ENCODE results near the gene URB1. TPM values are rescaled to one million over a fixed set of nuclear protein-coding genes. Genes with fewer than 3 reads are reported as not detected.

The URB1 gene
- total RNA-seq, 1 experiment from 2014 or later = 17.1 TPM

- H3K27me3 Mint-ChIP-seq (ENCODE audit: insufficient read depth, unreplicated experiment) = no peaks in the 10 kb centered on the region
- no peaks in the 10 kb centered on the region for H3K9me3 Mint-ChIP-seq (ENCODE audit: unreplicated experiment)
- DNase-seq = no peak
- no TSS peak for BruUV-seq (replicated peaks)
- no peak for TF ChIP-seq CTCF (IDR thresholded peaks at IDR 0.05; ENCODE audit: insufficient read depth in 1 of 2, low read depth in 1 of 2, low read length in 1 of 2, severe bottlenecking in 1 of 2, unreplicated experiment in 1 of 2)
- peaks cover 85% of the 10 kb centered on the region for H3K36me3 Mint-ChIP-seq (ENCODE audit: insufficient read depth, unreplicated experiment)
- H3K4me3 Mint-ChIP-seq (ENCODE audit: unreplicated experiment) = no peak overlapping the region
- ChIA-PET POLR2A (no interaction called here), CTCF (interaction anchor here (0.6 kb wide), 1 partner anchor 60 kb away, joined by 6 read pairs; no protein-coding TSS in a partner anchor)
- Histone ChIP-seq H3K4me3 (ENCODE audit: low read depth, low read length) (no peak overlapping the region), H3K36me3 (ENCODE audit: control insufficient read depth, insufficient read depth, low read length) (no peaks in the 10 kb centered on the region; the same call in 1 of the 2 replicates), H3K27me3 (replicated peaks; ENCODE audit: control insufficient read depth, insufficient read depth, low read length) (no peaks in the 10 kb centered on the region), H3K9me3 (no peaks in the 10 kb centered on the region), H3K4me1 (no peaks in the 10 kb centered on the region)
- no peak overlapping the region for H3K27ac Mint-ChIP-seq (ENCODE audit: unreplicated experiment)
- intact Hi-C loops (cut with micrococcal nuclease; ENCODE audit: unreplicated experiment) = no loop called here
- no peaks in the 10 kb centered on the region for H3K4me1 Mint-ChIP-seq (ENCODE audit: low read depth, unreplicated experiment)
These were observed 51.7 kb downstream of the URB1 start for GRCh38 chr21:32340863-32341848.

- ChIA-PET POLR2A (no interaction called here), CTCF (no interaction called here)
- no peak for DNase-seq
- Histone ChIP-seq H3K4me1 (no peaks in the 10 kb centered on the region), H3K27me3 (replicated peaks; ENCODE audit: control insufficient read depth, insufficient read depth, low read length) (no peaks in the 10 kb centered on the region), H3K9me3 (no peaks in the 10 kb centered on the region), H3K4me3 (ENCODE audit: low read depth, low read length) (no peak overlapping the region), H3K36me3 (ENCODE audit: control insufficient read depth, insufficient read depth, low read length) (peaks cover 1% of the 10 kb centered on the region; the same call in 1 of the 2 replicates)
- TF ChIP-seq CTCF (IDR thresholded peaks at IDR 0.05; ENCODE audit: insufficient read depth in 1 of 2, low read depth in 1 of 2, low read length in 1 of 2, severe bottlenecking in 1 of 2, unreplicated experiment in 1 of 2) = no peak
- Mint-ChIP-seq H3K36me3 (ENCODE audit: insufficient read depth, unreplicated experiment) (peaks cover 76% of the 10 kb centered on the region), H3K27me3 (ENCODE audit: insufficient read depth, unreplicated experiment) (no peaks in the 10 kb centered on the region), H3K9me3 (ENCODE audit: unreplicated experiment) (no peaks in the 10 kb centered on the region), H3K4me3 (ENCODE audit: unreplicated experiment) (no peak overlapping the region), H3K4me1 (ENCODE audit: low read depth, unreplicated experiment) (no peaks in the 10 kb centered on the region), H3K27ac (ENCODE audit: unreplicated experiment) (no peak overlapping the region)
- no TSS peak for BruUV-seq (replicated peaks)
- intact Hi-C loops (cut with micrococcal nuclease; ENCODE audit: unreplicated experiment) = no loop called here
These were observed 54.4 kb downstream of the URB1 start for GRCh38 chr21:32338209-32338921.

GRCh38 chr21:32337206-32337605 is 55.6 kb downstream of the URB1 start:
- intact Hi-C loops (cut with micrococcal nuclease; ENCODE audit: unreplicated experiment) = no loop called here
- BruUV-seq (replicated peaks) = no TSS peak
- Mint-ChIP-seq H3K27me3 (ENCODE audit: insufficient read depth, unreplicated experiment) (no peaks in the 10 kb centered on the region), H3K4me1 (ENCODE audit: low read depth, unreplicated experiment) (no peaks in the 10 kb centered on the region), H3K36me3 (ENCODE audit: insufficient read depth, unreplicated experiment) (peaks cover 75% of the 10 kb centered on the region), H3K9me3 (ENCODE audit: unreplicated experiment) (no peaks in the 10 kb centered on the region), H3K27ac (ENCODE audit: unreplicated experiment) (no peak overlapping the region), H3K4me3 (ENCODE audit: unreplicated experiment) (no peak overlapping the region)
- Histone ChIP-seq H3K36me3 (ENCODE audit: control insufficient read depth, insufficient read depth, low read length) (peaks cover 1% of the 10 kb centered on the region; the same call in 1 of the 2 replicates), H3K4me1 (no peaks in the 10 kb centered on the region), H3K9me3 (no peaks in the 10 kb centered on the region), H3K4me3 (ENCODE audit: low read depth, low read length) (no peak overlapping the region), H3K27me3 (replicated peaks; ENCODE audit: control insufficient read depth, insufficient read depth, low read length) (no peaks in the 10 kb centered on the region)
- DNase-seq = no peak
- CTCF ChIA-PET = no interaction called here
- POLR2A ChIA-PET = no interaction called here
- TF ChIP-seq CTCF (IDR thresholded peaks at IDR 0.05; ENCODE audit: insufficient read depth in 1 of 2, low read depth in 1 of 2, low read length in 1 of 2, severe bottlenecking in 1 of 2, unreplicated experiment in 1 of 2) = no peak
